Measurements from ENCODE around the gene FAM90A1.
"Not testable (repeated sequence)": the region's sequence is repeated elsewhere in the genome, so short reads cannot be mapped to it uniquely, and the experiment has no call there.

DNA sequence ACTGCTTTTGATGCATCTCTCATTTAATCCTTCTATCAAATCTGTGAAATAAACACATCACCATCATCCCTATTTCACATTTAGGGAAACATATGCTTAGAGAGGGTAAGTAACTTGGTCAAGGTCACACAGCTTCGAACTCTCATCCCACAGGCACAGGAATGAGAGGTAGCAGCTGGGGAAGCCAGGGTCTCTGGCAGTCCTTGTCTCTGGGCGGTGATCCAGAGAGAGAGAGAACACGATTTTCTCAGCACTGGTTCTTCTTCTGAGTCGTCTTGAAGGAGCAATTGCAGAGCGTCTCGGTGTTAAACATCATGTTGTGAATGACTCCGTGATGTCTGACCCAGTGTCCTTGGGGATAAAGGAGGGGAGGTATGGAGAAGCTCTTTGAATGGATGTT is 36.8 kb upstream of the FAM90A1 start:
- TF ChIP-seq EZH2 (IDR thresholded peaks at IDR 0.05; ENCODE audit: insufficient read depth, low read length), result not testable (repeated sequence)
- TF ChIP-seq, protein P1, sequence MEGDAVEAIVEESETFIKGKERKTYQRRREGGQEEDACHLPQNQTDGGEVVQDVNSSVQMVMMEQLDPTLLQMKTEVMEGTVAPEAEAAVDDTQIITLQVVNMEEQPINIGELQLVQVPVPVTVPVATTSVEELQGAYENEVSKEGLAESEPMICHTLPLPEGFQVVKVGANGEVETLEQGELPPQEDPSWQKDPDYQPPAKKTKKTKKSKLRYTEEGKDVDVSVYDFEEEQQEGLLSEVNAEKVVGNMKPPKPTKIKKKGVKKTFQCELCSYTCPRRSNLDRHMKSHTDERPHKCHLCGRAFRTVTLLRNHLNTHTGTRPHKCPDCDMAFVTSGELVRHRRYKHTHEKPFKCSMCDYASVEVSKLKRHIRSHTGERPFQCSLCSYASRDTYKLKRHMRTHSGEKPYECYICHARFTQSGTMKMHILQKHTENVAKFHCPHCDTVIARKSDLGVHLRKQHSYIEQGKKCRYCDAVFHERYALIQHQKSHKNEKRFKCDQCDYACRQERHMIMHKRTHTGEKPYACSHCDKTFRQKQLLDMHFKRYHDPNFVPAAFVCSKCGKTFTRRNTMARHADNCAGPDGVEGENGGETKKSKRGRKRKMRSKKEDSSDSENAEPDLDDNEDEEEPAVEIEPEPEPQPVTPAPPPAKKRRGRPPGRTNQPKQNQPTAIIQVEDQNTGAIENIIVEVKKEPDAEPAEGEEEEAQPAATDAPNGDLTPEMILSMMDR (IDR thresholded peaks at IDR 0.05; ENCODE audit: insufficient read depth, low read depth, low read length), result not testable (repeated sequence)
